ENCODE measurements around the gene ZFPM1.

Gene ZFPM1

DNA sequence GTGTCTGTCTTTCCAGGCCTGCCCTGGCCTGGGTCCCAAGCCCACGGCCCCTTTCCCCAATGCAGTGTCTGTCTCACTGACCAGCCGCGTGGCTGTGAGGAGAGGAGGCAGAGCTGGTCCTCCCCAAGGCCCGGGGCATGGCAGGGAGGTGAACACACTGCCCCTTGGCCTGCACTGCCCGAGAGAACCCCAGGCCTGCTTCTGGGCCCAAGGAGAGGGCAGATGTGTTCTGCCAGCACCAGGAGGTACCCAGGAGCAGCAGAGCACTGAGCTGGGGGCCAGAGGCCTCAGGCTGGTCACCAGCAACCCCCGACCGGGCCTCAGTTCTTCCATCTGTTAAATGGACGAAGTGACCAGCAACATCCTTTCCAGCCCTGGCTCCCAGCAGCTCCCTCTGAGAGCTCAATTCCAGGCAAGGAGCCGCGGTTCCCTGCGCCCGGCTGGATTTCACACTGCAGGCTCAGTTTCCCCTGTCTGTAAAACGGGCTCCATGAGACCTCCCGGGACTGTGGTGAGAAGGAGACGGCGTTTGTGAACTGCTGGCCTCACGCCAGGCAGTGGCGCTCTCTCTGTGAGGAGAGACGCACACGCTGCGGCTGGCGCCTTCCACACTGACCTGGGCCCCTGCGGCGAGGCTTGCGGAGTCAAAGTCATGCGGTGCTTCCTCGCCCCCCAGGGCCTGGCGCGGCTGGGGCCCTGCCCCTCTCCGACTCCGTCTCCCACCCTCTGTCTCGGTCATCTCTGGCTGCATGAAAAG, 8.1 kb upstream of the ZFPM1 start:
- TF ChIP-seq, protein P1, sequence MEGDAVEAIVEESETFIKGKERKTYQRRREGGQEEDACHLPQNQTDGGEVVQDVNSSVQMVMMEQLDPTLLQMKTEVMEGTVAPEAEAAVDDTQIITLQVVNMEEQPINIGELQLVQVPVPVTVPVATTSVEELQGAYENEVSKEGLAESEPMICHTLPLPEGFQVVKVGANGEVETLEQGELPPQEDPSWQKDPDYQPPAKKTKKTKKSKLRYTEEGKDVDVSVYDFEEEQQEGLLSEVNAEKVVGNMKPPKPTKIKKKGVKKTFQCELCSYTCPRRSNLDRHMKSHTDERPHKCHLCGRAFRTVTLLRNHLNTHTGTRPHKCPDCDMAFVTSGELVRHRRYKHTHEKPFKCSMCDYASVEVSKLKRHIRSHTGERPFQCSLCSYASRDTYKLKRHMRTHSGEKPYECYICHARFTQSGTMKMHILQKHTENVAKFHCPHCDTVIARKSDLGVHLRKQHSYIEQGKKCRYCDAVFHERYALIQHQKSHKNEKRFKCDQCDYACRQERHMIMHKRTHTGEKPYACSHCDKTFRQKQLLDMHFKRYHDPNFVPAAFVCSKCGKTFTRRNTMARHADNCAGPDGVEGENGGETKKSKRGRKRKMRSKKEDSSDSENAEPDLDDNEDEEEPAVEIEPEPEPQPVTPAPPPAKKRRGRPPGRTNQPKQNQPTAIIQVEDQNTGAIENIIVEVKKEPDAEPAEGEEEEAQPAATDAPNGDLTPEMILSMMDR (IDR thresholded peaks at IDR 0.05; ENCODE audit: insufficient read depth, low read length), result no peak
- TF ChIP-seq GABPA (IDR thresholded peaks at IDR 0.05; ENCODE audit: low read depth) (no peak), SPI1 (IDR thresholded peaks at IDR 0.05; ENCODE audit: borderline replicate concordance, low read depth) (no peak), POLR2AphosphoS5 (IDR thresholded peaks at IDR 0.05; ENCODE audit: low read depth) (no peak)
- Histone ChIP-seq H3K27ac (replicated peaks) (no peak overlapping the region), H3K27me3 (ENCODE audit: insufficient read depth, poor library complexity, severe bottlenecking) (peaks cover 2% of the 10 kb centered on the region), H3K4me3 (replicated peaks; ENCODE audit: insufficient read depth, low read length) (no peak overlapping the region)
- no peak for DNase-seq (ENCODE audit: low read depth in 1 of 2, low spot score in 1 of 2)

DNA sequence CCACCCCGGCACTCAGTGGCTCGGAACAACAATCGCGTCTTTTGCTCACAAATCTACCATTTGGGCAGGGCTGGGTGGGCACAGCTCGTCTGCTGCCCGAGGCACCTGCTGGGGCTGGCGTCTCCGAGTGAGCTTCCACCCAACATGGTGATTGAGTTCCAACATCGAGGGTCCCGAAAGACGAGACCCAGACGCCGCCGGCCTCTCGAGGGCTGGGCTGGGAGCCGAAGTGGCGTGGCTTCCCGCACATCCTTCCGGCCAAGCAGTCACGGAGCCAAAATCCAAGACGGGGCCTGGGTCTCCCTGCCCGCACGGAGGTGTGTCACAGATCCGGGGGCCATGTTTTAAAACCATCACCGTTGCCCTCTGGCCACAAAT, 7.5 kb upstream of the ZFPM1 start:
- TF ChIP-seq GABPA (IDR thresholded peaks at IDR 0.05; ENCODE audit: low read depth), result no peak
- Histone ChIP-seq H3K27ac (replicated peaks) (no peak overlapping the region), H3K4me3 (replicated peaks; ENCODE audit: insufficient read depth, low read length) (no peak overlapping the region), H3K27me3 (ENCODE audit: insufficient read depth, poor library complexity, severe bottlenecking) (peaks cover 2% of the 10 kb centered on the region)
- DNase-seq (ENCODE audit: low read depth in 1 of 2, low spot score in 1 of 2), result no peak

DNA sequence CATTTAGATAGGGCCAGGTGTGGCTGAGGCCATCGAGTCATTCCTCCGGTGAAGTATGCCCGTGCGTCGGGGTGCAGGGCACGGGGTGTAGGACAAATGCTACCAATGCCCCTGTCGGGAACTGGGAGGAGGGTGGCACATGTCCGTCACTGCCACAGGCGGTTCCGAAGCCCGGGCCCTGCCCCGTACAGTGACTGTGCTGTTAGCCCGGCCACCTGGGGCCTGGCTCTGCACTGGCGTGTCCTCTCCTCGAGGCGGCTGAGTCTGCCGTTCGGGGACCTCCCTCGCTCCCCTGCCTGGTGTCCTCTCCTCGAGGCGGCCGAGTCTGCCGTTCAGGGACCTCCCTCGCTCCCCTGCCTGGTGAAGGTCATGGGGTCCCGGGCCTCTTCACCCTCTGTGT, 7.0 kb upstream of the ZFPM1 start:
- Histone ChIP-seq H3K4me3 (replicated peaks; ENCODE audit: insufficient read depth, low read length) (no peak overlapping the region), H3K27ac (replicated peaks) (no peak overlapping the region), H3K27me3 (ENCODE audit: insufficient read depth, poor library complexity, severe bottlenecking) (peaks cover 2% of the 10 kb centered on the region)
- DNase-seq (ENCODE audit: low read depth in 1 of 2, low spot score in 1 of 2), result no peak
- TF ChIP-seq SPI1 (IDR thresholded peaks at IDR 0.05; ENCODE audit: borderline replicate concordance, low read depth) (no peak), GABPA (IDR thresholded peaks at IDR 0.05; ENCODE audit: low read depth) (no peak), POLR2AphosphoS5 (IDR thresholded peaks at IDR 0.05; ENCODE audit: low read depth) (no peak)
- TF ChIP-seq, protein P2, sequence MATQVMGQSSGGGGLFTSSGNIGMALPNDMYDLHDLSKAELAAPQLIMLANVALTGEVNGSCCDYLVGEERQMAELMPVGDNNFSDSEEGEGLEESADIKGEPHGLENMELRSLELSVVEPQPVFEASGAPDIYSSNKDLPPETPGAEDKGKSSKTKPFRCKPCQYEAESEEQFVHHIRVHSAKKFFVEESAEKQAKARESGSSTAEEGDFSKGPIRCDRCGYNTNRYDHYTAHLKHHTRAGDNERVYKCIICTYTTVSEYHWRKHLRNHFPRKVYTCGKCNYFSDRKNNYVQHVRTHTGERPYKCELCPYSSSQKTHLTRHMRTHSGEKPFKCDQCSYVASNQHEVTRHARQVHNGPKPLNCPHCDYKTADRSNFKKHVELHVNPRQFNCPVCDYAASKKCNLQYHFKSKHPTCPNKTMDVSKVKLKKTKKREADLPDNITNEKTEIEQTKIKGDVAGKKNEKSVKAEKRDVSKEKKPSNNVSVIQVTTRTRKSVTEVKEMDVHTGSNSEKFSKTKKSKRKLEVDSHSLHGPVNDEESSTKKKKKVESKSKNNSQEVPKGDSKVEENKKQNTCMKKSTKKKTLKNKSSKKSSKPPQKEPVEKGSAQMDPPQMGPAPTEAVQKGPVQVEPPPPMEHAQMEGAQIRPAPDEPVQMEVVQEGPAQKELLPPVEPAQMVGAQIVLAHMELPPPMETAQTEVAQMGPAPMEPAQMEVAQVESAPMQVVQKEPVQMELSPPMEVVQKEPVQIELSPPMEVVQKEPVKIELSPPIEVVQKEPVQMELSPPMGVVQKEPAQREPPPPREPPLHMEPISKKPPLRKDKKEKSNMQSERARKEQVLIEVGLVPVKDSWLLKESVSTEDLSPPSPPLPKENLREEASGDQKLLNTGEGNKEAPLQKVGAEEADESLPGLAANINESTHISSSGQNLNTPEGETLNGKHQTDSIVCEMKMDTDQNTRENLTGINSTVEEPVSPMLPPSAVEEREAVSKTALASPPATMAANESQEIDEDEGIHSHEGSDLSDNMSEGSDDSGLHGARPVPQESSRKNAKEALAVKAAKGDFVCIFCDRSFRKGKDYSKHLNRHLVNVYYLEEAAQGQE (IDR thresholded peaks at IDR 0.05; ENCODE audit: insufficient replicate concordance, low read depth), result no peak
- TF ChIP-seq, protein P1 (IDR thresholded peaks at IDR 0.05; ENCODE audit: insufficient read depth, low read length), result no peak

DNA sequence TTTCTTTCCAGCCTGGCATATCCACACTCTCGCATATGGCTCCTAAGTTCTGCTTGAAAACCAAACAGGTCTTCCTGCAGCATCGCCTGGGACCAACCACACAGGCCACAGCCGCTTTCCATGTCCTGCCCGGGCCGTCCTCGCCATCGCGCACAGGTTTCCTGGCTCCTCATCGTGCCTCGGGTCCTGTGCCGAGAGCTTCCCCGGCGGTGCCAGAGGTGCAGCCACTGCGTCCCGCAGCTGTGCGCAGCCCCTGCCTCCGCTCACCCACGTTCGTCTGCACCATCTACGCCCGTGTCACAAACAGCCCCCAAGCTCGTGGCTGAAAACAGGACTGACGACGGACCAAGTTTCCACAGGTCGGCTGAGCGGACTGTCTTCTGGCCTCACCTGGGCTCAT, 6.3 kb upstream of the ZFPM1 start:
- peaks cover 2% of the 10 kb centered on the region for H3K27me3 ChIP-seq (ENCODE audit: insufficient read depth, poor library complexity, severe bottlenecking)
- TF ChIP-seq SPI1 (IDR thresholded peaks at IDR 0.05; ENCODE audit: borderline replicate concordance, low read depth), result no peak
- TF ChIP-seq, protein P2 (IDR thresholded peaks at IDR 0.05; ENCODE audit: insufficient replicate concordance, low read depth), result no peak
- no peak for TF ChIP-seq POLR2AphosphoS5 (IDR thresholded peaks at IDR 0.05; ENCODE audit: low read depth)
- TF ChIP-seq GABPA (IDR thresholded peaks at IDR 0.05; ENCODE audit: low read depth), result no peak
- TF ChIP-seq, protein P1 (IDR thresholded peaks at IDR 0.05; ENCODE audit: insufficient read depth, low read length), result no peak
- no peak overlapping the region for H3K27ac ChIP-seq (replicated peaks)
- DNase-seq (ENCODE audit: low read depth in 1 of 2, low spot score in 1 of 2), result no peak
- H3K4me3 ChIP-seq (replicated peaks; ENCODE audit: insufficient read depth, low read length), result no peak overlapping the region

Measured in HL-60 (cell line).